Daoy (cell line): ENCODE results near the gene KCND1. TPM values are rescaled to one million over a fixed set of nuclear protein-coding genes. Genes with fewer than 3 reads are reported as not detected.
"Not testable (repeated sequence)": the region's sequence is repeated elsewhere in the genome, so short reads cannot be mapped to it uniquely, and the experiment has no call there.

Source experiments
- DNase-seq: peaks from one replicate; pipeline ENCODE4 v3.0.0-alpha.2; 2015; ENCODE audit warnings: low read depth
- total RNA-seq: library from RNA; depleted of rRNA; stranded (reverse); fragments of >200 nt; shearing (Covaris generic); gene quantifications from 2 replicates; pipeline ENCODE4 v1.2.3, GENCODE V29; 2014; rRNA removed

Gene KCND1
- total RNA-seq: 0.18 and 0.46 TPM in 2 replicates

DNA sequence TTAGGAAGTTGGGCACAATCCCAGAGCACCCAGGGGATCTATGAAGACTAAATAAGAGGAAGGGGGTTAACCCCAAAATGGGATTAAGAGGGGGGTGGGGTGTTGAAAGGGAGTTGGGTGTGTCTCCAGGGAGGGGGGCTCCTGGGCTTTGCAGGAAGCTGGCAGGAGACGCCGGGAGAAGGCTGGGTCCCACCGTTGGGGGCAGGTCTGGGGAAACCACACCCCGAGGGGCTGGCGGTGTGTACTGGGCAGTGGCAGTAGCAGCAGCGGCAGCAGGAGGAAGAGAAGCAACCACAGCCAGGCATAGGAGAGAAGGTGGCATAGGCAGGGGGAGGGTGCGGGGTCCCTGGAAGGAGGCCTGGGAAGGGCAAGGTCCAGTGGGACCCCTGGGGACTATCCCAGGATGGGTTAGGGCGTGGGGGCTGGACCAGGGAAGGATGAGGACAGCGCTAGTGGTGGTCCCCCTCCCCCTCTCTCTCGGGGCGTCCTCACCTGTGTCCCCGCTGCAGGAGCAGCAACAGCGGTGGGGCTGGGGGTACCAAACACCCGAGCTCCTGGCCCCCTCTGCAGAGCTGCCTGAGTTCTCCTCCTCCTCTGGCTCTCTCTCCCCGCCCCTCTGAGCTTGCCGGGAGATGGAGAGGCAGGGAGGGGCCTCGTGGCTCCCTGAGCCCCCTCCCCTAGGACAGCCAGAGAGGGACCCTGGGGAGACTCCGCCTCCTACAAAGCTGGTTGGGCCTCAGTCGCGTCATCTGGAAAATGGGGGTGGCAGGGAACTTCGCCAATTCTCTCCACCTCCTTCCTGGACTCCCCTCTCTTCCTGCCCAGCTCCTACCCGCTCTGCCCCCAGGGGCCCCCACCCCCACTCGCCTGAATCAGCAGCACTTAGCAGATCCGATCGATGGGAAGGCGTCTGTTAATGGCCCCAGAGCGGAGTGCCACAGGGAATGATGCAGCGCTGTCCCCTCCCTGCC is at the start of gene KCND1:
Gene KCND1 (minus strand): TSS at position 596 of the 971 bp plus-strand sequence. CDS start 1,573 bp downstream, outside the sequence.
- peak; percentile 74 for DNase-seq

- no peak for DNase-seq
Observed at GRCh38 chrX:49019599-49020249, 48.1 kb upstream of the KCND1 start.

GRCh38 chrX:49019050-49019449 is 47.4 kb upstream of the KCND1 start:
- no peak for DNase-seq

DNA sequence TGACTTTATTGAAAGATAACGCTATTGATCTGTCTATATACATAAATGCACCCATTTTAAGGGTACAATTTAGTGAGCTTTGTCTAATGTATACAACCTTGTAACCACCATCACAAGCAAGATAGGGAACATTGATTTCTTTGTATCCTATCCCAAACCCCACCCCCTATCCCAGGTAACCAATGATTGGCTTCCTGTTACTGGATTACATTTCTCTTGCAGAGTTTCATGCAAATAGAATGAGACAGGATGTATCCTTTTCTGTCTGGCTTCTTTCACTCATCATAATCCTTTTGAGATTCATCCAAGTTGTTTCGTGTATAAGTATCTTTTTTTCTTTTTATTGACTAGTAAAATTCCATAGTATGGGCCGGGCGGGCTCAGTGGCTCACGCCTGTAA is 32.1 kb upstream of the KCND1 start:
- DNase-seq: no peak

DNA sequence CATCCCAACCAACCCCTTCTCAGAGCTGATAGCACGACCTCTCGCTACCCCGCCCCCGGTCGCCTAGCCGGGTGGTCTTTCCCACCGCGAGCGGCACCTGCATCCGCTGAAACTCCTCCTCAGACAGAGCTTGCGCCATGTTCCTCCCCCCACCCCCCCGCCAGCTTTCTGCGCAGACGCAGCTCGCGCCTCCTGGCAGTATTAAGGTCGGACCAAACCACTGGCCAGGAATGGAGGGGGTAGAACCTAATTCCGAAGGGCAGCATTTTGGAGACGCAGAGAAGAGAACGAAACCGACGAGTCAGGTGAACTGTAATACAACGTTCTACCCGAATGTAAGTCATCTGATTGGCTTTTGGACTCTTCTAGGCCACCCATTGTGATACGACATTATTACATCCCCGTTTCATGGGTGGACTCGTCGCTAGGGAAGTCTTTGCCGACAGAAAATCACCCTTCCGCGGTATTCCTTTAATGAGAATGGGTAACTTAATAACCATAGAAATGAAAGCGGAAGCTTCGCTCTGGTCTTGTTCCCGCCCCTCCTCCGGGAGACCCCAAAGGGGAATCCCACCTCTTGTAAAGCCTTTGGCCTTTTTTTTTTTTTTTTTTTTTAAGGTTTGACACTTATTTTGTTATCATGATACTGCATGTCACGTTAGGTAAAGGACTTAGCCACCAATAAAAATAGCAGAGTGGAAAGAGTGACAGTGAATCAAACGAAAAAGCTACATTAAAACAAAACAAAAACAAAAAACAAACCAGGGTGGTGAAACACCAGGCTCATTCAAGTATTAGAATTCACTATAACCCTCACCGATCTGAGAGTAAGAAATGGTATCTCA is 30.7 kb upstream of the KCND1 start, which contains the start of gene GRIPAP1:
Gene GRIPAP1 (minus strand): TSS at position 174 of the 845 bp plus-strand sequence. CDS start 35 bp downstream, at position 139.
- DNase-seq: peak; percentile 79

DNA sequence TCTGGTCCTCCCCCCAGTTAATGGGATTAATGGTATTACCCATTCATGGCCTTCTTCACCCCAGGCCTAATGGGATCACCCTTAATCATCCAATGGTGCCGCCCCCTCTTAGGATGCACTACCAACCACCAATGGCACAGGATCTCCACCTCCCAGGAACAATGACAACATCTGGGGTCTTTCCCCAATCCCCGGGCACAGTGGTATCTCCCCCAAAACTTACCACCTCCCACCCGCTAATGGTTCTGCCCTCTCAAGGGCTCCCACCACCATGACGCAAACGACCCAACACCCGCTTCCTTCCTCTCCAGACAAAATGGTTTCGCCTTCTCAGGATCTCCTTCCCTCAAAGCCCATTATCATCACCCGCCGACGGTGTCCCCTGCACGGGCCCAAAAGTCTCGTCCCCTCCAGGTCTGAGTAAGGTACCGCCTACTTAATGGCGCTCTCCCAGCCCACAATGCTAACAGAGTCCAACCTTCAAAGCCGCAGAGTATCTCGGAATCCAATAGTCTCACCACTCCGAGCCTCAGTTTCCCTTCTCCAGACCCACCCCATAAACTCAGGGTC is 30.0 kb upstream of the KCND1 start:
- DNase-seq: peak; percentile 45

DNA sequence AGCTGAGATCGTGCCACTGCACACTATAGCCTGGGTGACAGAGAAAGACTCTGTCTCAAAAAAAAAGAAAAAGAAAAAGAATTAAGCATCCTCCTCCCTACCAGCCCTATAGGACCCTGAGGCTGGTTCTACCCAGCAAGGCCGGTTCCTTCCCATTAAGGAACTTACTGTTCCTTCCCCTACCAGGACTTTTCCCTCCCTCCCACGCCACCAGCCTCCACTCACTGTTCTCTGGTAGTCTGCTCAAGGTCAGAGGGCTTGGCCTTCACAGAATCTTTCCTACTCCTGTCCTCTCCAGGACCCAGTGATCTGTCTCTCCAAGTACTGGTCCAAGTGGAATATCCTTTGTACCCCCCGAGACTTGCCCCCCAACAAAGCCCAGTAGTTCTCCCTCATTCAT is 29.0 kb upstream of the KCND1 start:
- DNase-seq: no peak

GRCh38 chrX:48999030-48999429 is 27.4 kb upstream of the KCND1 start:
- no peak for DNase-seq

DNA sequence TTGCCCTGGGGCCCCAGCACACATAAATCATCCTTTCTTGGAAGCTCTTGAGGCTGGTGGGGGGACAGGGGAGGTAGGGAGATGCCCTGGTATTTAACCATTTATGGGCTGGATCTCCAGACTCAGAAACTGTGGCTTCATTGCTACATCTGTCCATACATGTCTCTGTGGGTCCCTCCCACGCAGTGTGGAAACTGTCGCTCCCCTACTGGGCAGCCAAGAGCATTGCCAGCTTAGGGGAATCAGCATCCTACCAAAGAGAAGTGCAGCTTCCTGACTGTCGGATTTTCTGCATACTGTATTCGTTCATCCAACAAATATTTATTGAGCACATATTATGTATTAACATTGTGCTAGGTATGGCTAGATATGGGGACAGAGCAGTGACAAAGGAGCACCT is 26.7 kb upstream of the KCND1 start:
- DNase-seq: no peak

DNA sequence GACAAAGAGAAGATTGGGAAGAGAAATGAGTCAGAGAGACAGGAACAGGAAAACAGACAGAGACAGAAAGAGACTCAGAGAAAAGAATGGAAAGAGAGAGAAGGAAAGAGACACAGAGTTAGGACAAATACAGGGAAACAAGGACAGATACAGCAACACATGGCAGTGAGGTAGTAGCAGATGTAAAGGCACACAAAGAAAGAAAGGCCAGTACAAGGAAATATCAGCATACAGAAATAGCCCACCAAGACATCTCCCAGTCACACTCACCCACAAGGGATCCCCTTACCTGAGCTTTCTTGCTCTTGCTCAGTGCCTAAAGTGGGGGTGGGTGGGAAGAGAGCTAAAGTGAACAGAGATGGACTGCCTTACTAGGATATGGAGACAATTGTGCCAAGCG is 26.2 kb upstream of the KCND1 start:
- no peak for DNase-seq

DNA sequence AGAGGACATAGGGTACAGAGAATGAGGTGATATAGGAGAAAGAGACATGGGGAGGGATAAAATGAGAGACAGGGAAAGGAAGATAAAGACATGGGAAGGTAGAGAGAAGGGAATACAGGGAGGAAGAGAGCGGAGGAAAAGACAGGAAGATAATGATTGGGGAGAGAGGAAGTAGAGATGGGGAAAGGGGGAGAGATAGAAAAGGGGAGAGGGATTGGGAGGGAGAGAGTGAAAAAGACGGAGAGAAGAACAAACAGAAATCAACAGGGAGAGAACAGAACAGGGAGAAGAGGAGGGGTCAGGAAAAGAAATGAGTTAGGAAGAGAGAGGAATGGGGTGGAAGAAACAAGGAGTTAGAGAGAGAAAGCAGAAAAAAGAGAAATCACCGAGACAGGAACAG is 25.8 kb upstream of the KCND1 start:
- DNase-seq: no peak

DNA sequence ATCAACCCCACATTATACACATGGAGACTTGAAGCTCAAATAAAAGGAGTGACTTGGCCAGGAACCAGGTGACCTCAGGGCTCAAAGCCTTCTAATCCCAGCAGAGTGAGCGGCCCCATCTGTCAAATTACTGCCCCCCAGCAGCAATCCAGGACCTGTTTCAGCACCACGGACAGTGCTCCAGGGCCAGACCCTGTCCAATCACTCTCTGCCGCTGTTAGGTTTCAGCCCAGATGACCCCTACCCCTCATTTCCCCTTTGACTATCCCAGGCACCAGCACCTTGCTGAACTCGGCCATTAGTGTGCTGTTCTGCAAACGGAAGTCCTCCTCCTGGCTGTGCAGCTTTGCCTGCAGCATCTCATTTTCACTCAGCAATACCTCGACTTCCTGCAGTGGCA is 25.3 kb upstream of the KCND1 start:
- DNase-seq: no peak

- DNase-seq: no peak
Observed at GRCh38 chrX:48992341-48992740, 20.7 kb upstream of the KCND1 start.

- DNase-seq: no peak
Observed at GRCh38 chrX:48989483-48989882, 17.8 kb upstream of the KCND1 start.

GRCh38 chrX:48983896-48984295 is 12.3 kb upstream of the KCND1 start:
- DNase-seq: no peak

DNA sequence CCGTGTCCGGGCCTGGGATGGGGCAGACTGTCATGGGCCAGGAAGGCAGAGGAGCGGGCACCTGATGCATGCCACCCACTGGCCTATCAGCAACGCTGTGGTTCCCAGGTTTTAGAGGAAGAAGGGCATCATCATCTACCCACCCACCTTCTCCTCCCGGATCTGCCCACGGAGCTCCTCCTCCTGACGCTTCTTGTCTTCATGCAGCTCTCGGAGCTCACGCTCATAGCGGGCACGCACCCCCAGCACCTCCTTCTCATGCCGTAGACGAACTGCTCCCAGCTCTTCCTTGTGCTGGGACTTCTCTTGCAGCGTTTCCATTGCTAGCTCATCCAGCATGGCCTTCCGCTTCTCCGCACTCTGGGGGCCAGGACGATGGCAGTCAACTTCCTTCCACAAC is 11.4 kb upstream of the KCND1 start:
- DNase-seq: no peak

DNA sequence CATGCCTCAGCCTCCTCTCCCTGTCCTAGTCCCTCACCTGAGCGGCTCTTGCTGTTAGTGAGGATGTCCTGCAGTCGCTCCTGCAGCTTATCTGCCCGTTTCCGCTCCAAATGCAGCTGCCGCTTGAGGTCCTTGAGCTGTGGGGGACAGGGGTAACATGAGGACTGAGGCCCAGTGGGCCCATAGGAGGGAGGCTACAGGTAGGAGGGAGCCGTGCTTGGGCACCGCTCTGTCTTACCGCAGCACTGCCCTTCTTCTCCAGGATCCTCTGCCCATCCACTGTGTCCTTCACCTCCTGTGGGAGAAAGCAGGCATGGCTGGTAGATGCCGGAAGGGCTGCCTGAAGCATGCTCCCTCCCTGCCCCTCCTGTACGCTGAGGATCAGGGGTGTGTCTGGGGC is 9.5 kb upstream of the KCND1 start:
- DNase-seq: no peak

GRCh38 chrX:48980341-48980740 is 8.7 kb upstream of the KCND1 start:
- DNase-seq: not testable (repeated sequence)

GRCh38 chrX:48978226-48978625 is 6.6 kb upstream of the KCND1 start:
- DNase-seq: no peak

GRCh38 chrX:48976086-48976485 is 4.4 kb upstream of the KCND1 start:
- no peak for DNase-seq

- DNase-seq: no peak
Observed at GRCh38 chrX:48975541-48975940, 3.9 kb upstream of the KCND1 start.

DNA sequence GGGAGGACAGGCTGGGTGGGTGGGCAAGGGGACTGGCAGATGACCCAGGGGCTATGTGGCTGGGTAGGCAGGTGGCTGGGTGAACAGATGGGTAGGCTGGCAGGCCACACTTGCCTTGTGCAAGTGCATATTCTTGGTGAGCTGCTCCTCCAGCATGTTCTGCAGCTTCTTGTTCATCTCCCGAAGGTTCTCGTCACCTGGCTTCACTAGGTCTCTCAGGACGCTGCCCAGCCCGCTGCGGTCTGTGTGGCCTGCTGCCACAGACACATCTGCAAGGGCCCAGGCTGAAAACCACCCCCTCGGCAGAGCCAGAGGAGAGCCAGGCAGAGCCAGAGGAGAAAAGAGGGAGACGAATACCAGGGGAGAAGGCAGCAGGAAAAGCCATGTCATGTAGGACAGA is 3.4 kb upstream of the KCND1 start:
- no peak for DNase-seq
